A549 (cell line): ENCODE data around the gene ABHD12B.

ENCODE experiments used
- CHD2 ChIP-seq: fragments of 150-350 bp; IDR thresholded peaks from 2 replicates; pipeline ENCODE4 v1.6.1; 2014; ENCODE audit warnings: low read length; ENCODE audit not compliant: partially characterized antibody
- EP300 ChIP-seq, 2 experiments: fragments of >200 bp; sonication (Bioruptor Twin); formaldehyde crosslinking; IDR thresholded peaks; 2 replicates in 1 of 2; 3 replicates in 1 of 2; pipeline ENCODE4 v1.6.1; 2016 to 2017
- JUNB ChIP-seq: fragments of >200 bp; sonication (Bioruptor Twin); formaldehyde crosslinking; IDR thresholded peaks from 2 replicates; pipeline ENCODE4 v1.6.1; 2016
- MAFK ChIP-seq: fragments of 450-650 bp; IDR thresholded peaks from 2 replicates; pipeline ENCODE4 v1.6.1; 2014; ENCODE audit not compliant: partially characterized antibody
- POLR2A ChIP-seq: IDR thresholded peaks from 2 replicates; pipeline ENCODE4 v1.6.1; 2012; ENCODE audit warnings: mild to moderate bottlenecking, low read length
- RAD21 ChIP-seq, 2 experiments: fragments of >200 bp in 1 of 2; sonication (Bioruptor Twin) in 1 of 2; formaldehyde crosslinking in 1 of 2; IDR thresholded peaks in 1 of 2; conservative IDR thresholded peaks in 1 of 2; 2 replicates in 1 of 2; 3 replicates in 1 of 2; pipeline ENCODE4 v1.6.1; 2012 to 2018; ENCODE audit warnings: inconsistent platforms in 1 of 2
- RCOR1 ChIP-seq: fragments of 150-350 bp; IDR thresholded peaks from 2 replicates; pipeline ENCODE4 v1.6.1; 2014; ENCODE audit warnings: antibody characterized with exemption, low read length, low read depth
- TF ChIP-seq, protein P1 (sequence below): fragments of >200 bp; sonication (Bioruptor Twin); formaldehyde crosslinking; IDR thresholded peaks from 3 replicates; pipeline ENCODE4 v1.5.1; 2016
- TF ChIP-seq, protein P2 (sequence below): IDR thresholded peaks from 2 replicates; pipeline ENCODE4 v1.6.1; 2012
- TF ChIP-seq, protein P3 (sequence below): fragments of 250-450 bp; sonication (Bioruptor Pico); IDR thresholded peaks from 2 replicates; pipeline ENCODE4 v1.5.0; 2021; ENCODE audit warnings: mild to moderate bottlenecking, moderate library complexity, borderline replicate concordance
- TF ChIP-seq, protein P4 (sequence below): fragments of 200-600 bp; sonication (generic); IDR thresholded peaks from 2 replicates; pipeline ENCODE4 v1.6.1; 2016; ENCODE audit warnings: antibody characterized with exemption, mild to moderate bottlenecking, moderate library complexity
- TF ChIP-seq, protein P5 (sequence below): IDR thresholded peaks from 2 replicates; pipeline ENCODE4 v1.6.1; 2012
- TF ChIP-seq, protein P6 (sequence below): fragments of 450-650 bp; IDR thresholded peaks from 2 replicates; pipeline ENCODE4 v1.6.1; 2014; ENCODE audit warnings: antibody characterized with exemption

DNA sequence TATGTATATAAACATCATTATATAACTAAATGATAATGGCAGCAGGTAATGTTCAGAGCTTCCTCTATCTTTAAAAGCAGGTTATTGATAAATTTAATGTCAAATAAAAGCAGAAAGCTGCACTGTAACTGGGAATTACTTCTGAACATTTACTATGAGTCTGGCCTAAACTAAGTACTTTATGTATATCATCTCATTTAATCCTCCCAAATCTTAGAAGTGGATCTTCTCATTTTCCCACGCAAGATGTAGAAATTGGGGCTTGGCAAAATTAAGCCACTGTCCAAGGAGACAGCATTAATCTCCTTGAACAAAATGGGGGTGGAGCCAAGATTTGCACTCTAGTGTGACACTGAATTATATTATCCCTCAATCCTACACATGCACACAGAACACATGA is 46.5 kb upstream of the ABHD12B start:
- TF ChIP-seq RAD21 (conservative IDR thresholded peaks at IDR 0.05 in 1 of 2, IDR thresholded peaks at IDR 0.05 in 1 of 2) (no peak), CHD2 (no peak), RCOR1 (no peak), JUNB (no peak), MAFK (no peak), POLR2A (no peak), EP300 (IDR thresholded peaks at IDR 0.05) (no peak)
- TF ChIP-seq, protein P1, sequence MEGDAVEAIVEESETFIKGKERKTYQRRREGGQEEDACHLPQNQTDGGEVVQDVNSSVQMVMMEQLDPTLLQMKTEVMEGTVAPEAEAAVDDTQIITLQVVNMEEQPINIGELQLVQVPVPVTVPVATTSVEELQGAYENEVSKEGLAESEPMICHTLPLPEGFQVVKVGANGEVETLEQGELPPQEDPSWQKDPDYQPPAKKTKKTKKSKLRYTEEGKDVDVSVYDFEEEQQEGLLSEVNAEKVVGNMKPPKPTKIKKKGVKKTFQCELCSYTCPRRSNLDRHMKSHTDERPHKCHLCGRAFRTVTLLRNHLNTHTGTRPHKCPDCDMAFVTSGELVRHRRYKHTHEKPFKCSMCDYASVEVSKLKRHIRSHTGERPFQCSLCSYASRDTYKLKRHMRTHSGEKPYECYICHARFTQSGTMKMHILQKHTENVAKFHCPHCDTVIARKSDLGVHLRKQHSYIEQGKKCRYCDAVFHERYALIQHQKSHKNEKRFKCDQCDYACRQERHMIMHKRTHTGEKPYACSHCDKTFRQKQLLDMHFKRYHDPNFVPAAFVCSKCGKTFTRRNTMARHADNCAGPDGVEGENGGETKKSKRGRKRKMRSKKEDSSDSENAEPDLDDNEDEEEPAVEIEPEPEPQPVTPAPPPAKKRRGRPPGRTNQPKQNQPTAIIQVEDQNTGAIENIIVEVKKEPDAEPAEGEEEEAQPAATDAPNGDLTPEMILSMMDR, result no peak
- TF ChIP-seq, protein P2, sequence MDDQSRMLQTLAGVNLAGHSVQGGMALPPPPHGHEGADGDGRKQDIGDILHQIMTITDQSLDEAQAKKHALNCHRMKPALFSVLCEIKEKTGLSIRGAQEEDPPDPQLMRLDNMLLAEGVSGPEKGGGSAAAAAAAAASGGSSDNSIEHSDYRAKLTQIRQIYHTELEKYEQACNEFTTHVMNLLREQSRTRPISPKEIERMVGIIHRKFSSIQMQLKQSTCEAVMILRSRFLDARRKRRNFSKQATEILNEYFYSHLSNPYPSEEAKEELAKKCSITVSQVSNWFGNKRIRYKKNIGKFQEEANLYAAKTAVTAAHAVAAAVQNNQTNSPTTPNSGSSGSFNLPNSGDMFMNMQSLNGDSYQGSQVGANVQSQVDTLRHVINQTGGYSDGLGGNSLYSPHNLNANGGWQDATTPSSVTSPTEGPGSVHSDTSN, result no peak
- TF ChIP-seq, protein P3, sequence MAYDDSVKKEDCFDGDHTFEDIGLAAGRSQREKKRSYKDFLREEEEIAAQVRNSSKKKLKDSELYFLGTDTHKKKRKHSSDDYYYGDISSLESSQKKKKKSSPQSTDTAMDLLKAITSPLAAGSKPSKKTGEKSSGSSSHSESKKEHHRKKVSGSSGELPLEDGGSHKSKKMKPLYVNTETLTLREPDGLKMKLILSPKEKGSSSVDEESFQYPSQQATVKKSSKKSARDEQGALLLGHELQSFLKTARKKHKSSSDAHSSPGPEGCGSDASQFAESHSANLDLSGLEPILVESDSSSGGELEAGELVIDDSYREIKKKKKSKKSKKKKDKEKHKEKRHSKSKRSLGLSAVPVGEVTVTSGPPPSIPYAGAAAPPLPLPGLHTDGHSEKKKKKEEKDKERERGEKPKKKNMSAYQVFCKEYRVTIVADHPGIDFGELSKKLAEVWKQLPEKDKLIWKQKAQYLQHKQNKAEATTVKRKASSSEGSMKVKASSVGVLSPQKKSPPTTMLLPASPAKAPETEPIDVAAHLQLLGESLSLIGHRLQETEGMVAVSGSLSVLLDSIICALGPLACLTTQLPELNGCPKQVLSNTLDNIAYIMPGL (CRISPR knock-in tag), result no peak
- TF ChIP-seq, protein P4, sequence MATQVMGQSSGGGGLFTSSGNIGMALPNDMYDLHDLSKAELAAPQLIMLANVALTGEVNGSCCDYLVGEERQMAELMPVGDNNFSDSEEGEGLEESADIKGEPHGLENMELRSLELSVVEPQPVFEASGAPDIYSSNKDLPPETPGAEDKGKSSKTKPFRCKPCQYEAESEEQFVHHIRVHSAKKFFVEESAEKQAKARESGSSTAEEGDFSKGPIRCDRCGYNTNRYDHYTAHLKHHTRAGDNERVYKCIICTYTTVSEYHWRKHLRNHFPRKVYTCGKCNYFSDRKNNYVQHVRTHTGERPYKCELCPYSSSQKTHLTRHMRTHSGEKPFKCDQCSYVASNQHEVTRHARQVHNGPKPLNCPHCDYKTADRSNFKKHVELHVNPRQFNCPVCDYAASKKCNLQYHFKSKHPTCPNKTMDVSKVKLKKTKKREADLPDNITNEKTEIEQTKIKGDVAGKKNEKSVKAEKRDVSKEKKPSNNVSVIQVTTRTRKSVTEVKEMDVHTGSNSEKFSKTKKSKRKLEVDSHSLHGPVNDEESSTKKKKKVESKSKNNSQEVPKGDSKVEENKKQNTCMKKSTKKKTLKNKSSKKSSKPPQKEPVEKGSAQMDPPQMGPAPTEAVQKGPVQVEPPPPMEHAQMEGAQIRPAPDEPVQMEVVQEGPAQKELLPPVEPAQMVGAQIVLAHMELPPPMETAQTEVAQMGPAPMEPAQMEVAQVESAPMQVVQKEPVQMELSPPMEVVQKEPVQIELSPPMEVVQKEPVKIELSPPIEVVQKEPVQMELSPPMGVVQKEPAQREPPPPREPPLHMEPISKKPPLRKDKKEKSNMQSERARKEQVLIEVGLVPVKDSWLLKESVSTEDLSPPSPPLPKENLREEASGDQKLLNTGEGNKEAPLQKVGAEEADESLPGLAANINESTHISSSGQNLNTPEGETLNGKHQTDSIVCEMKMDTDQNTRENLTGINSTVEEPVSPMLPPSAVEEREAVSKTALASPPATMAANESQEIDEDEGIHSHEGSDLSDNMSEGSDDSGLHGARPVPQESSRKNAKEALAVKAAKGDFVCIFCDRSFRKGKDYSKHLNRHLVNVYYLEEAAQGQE, result no peak
- TF ChIP-seq, protein P5, sequence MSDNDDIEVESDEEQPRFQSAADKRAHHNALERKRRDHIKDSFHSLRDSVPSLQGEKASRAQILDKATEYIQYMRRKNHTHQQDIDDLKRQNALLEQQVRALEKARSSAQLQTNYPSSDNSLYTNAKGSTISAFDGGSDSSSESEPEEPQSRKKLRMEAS, result no peak
- TF ChIP-seq, protein P6, sequence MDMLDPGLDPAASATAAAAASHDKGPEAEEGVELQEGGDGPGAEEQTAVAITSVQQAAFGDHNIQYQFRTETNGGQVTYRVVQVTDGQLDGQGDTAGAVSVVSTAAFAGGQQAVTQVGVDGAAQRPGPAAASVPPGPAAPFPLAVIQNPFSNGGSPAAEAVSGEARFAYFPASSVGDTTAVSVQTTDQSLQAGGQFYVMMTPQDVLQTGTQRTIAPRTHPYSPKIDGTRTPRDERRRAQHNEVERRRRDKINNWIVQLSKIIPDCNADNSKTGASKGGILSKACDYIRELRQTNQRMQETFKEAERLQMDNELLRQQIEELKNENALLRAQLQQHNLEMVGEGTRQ, result no peak
